Gastrocnemius medialis (tissue), 4 donors: ENCODE measurements around the gene COL1A2.

Experiments
- POLR2A ChIP-seq, 2 donors: fragments of 450-650 bp; IDR thresholded peaks; one replicate each; pipeline ENCODE4 v1.6.1; 2017; ENCODE audit warnings: antibody characterized with exemption in 2 of 2, mild to moderate bottlenecking in 2 of 2, moderate library complexity in 2 of 2
- TF ChIP-seq, protein P1 (sequence below), 5 experiments: fragments of 450-650 bp in 3 of 5; fragments of 200-600 bp in 2 of 5; sonication (generic) in 2 of 5; IDR thresholded peaks in 4 of 5; conservative IDR thresholded peaks in 1 of 5; 1 replicate in 4 of 5; 2 replicates in 1 of 5; pipeline ENCODE4 v1.5.1; 2016 to 2019; ENCODE audit warnings: antibody characterized with exemption in 5 of 5, mild to moderate bottlenecking in 3 of 5, moderate library complexity in 3 of 5

DNA sequence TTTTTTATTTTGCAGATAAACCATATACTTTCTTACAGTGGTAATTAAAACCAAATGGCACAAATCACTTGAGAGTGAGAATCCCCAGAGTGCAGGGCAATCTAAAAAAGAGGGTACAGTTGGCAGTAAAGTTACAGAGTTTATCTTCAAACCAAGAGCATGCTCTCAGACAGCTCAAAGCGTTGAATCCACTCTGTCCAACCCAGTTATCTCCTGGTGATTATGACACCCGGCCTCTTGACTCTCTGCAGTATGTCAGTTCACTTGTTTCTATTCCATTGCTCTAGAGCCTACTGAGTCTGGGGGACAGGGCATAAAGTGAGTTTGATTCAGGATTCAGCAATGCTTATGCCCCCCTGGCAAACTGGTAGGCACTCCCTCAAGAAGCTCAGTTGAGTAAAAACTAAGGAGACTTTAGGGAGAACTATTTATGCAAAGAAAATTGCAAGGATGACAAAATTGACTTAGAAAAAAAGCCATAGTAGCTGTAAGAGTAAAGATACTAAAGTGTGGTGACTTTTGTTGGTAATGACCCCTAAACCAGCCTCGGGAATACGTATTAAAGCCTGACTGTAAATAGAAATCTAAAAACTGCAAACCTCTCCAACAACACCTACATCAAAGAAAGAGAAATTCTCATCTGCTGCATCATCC, 55.5 kb downstream of the COL1A2 start:
- TF ChIP-seq, protein P1, sequence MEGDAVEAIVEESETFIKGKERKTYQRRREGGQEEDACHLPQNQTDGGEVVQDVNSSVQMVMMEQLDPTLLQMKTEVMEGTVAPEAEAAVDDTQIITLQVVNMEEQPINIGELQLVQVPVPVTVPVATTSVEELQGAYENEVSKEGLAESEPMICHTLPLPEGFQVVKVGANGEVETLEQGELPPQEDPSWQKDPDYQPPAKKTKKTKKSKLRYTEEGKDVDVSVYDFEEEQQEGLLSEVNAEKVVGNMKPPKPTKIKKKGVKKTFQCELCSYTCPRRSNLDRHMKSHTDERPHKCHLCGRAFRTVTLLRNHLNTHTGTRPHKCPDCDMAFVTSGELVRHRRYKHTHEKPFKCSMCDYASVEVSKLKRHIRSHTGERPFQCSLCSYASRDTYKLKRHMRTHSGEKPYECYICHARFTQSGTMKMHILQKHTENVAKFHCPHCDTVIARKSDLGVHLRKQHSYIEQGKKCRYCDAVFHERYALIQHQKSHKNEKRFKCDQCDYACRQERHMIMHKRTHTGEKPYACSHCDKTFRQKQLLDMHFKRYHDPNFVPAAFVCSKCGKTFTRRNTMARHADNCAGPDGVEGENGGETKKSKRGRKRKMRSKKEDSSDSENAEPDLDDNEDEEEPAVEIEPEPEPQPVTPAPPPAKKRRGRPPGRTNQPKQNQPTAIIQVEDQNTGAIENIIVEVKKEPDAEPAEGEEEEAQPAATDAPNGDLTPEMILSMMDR (IDR thresholded peaks at IDR 0.05 in 4 of 5, conservative IDR thresholded peaks at IDR 0.05 in 1 of 5), result no peak
- no peak for TF ChIP-seq POLR2A (IDR thresholded peaks at IDR 0.05)
